Kidney epithelial cell (primary cell): Measurements from ENCODE around the gene ITCH. TPM values are rescaled to one million over a fixed set of nuclear protein-coding genes. Genes with fewer than 3 reads are reported as not detected.
A peak's percentile ranks its signal among the peaks of the same experiment; 100 is the strongest.
"Not testable (repeated sequence)": the region's sequence is repeated elsewhere in the genome, so short reads cannot be mapped to it uniquely, and the experiment has no call there.

Experiments used
- DNase-seq: peaks from one replicate; pipeline ENCODE4 v3.0.0-alpha.2; 2010; ENCODE audit warnings: low read depth
- H3K27me3 ChIP-seq: 2 replicates; pipeline ENCODE4 v1.6.0; 2011; ENCODE audit warnings: low read length; ENCODE audit not compliant: control insufficient read depth, insufficient read depth
- H3K36me3 ChIP-seq: 2 replicates; pipeline ENCODE4 v1.5.1; 2011; ENCODE audit warnings: low read length; ENCODE audit not compliant: control insufficient read depth, insufficient read depth
- H3K4me3 ChIP-seq: 2 replicates; pipeline ENCODE4 v1.5.1; 2011; ENCODE audit warnings: low read depth, mild to moderate bottlenecking, control low read depth, low read length
- total RNA-seq: library from RNA; depleted of rRNA; stranded (reverse); fragments of >200 nt; gene quantifications from 2 replicates; pipeline ENCODE4 v1.2.3, GENCODE V29; 2015
- TF ChIP-seq, protein P1 (sequence below): IDR thresholded peaks from 2 replicates; pipeline ENCODE4 v1.5.1; 2011; ENCODE audit warnings: mild to moderate bottlenecking, moderate library complexity, low read length, control low read depth, inconsistent platforms; ENCODE audit not compliant: insufficient read depth, poor library complexity, severe bottlenecking

ITCH gene
- total RNA-seq, 1 donor from 2014 or later = 53.5 TPM

DNA sequence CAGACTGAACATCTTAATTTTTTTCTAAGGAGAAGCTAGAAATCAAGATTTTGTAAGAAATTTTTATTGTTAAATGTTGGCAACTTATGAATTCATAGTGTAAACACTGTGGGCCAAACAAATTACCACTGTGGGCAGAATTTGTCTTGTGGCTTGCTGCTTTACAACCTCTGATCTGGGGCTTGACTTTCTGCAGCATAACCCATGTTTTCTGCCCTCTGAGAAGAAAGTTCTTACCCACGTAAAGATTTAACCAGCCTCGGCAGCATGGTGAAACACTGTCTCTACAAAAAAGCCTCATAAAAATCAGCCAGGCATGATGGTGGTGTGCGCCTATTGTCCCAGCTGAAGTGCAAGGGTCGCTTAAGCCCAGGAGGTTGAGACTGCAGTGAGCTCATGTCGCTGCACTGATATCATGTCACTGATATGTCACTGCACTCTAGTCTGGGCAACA, 12.9 kb downstream of the ITCH start:
- H3K36me3 ChIP-seq = no peaks in the 10 kb centered on the region
- no peaks in the 10 kb centered on the region for H3K27me3 ChIP-seq
- H3K4me3 ChIP-seq = no peak overlapping the region
- DNase-seq = peak; percentile 31
- TF ChIP-seq, protein P1, sequence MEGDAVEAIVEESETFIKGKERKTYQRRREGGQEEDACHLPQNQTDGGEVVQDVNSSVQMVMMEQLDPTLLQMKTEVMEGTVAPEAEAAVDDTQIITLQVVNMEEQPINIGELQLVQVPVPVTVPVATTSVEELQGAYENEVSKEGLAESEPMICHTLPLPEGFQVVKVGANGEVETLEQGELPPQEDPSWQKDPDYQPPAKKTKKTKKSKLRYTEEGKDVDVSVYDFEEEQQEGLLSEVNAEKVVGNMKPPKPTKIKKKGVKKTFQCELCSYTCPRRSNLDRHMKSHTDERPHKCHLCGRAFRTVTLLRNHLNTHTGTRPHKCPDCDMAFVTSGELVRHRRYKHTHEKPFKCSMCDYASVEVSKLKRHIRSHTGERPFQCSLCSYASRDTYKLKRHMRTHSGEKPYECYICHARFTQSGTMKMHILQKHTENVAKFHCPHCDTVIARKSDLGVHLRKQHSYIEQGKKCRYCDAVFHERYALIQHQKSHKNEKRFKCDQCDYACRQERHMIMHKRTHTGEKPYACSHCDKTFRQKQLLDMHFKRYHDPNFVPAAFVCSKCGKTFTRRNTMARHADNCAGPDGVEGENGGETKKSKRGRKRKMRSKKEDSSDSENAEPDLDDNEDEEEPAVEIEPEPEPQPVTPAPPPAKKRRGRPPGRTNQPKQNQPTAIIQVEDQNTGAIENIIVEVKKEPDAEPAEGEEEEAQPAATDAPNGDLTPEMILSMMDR = no peak

GRCh38 chr20:34377072-34377847, 14.2 kb downstream of the ITCH start:
- TF ChIP-seq, protein P1 = no peak
- no peaks in the 10 kb centered on the region for H3K27me3 ChIP-seq
- DNase-seq = no peak
- no peak overlapping the region for H3K4me3 ChIP-seq
- H3K36me3 ChIP-seq = no peaks in the 10 kb centered on the region

GRCh38 chr20:34382174-34382573, 19.1 kb downstream of the ITCH start:
- no peak for DNase-seq
- Histone ChIP-seq H3K36me3 (no peaks in the 10 kb centered on the region), H3K27me3 (no peaks in the 10 kb centered on the region), H3K4me3 (no peak overlapping the region)
- TF ChIP-seq, protein P1 = no peak

GRCh38 chr20:34382877-34383455, 19.9 kb downstream of the ITCH start:
- H3K36me3 ChIP-seq, H3K27me3 ChIP-seq, DNase-seq, H3K4me3 ChIP-seq: not testable (repeated sequence)

DNA sequence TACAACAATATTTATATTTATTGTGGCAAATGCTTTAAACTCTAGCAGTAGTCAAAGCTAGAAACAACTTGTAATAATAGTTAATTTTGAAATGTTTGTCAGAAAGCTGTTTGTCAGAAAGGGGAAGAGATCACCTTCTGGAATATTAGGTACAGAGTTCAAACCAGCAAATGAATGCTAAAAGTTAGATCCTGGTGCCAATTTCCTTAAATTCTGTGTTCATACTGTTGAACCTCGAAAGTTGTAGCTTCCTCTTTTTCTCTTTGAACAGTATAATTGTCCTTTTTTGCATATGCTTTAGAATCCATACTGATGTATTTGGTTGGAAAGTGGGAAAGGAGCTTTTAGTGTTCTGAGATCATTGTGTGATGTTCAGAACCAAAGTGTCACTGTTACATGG, 22.4 kb downstream of the ITCH start:
- H3K36me3 ChIP-seq = no peaks in the 10 kb centered on the region
- TF ChIP-seq, protein P1 = no peak

GRCh38 chr20:34388000-34388399, 24.9 kb downstream of the ITCH start:
- H3K27me3 ChIP-seq = no peaks in the 10 kb centered on the region
- no peaks in the 10 kb centered on the region for H3K36me3 ChIP-seq
- no peak overlapping the region for H3K4me3 ChIP-seq
- DNase-seq = no peak
- TF ChIP-seq, protein P1 = no peak

More for the DNA sequence above, 22.4 kb downstream of the ITCH start:
- no peak overlapping the region for H3K4me3 ChIP-seq
- no peak for DNase-seq
- no peaks in the 10 kb centered on the region for H3K27me3 ChIP-seq
